Tibial nerve (tissue), 4 donors: Measurements from ENCODE around the gene FRAS1.

Experiments
- CTCF ChIP-seq, 5 experiments: fragments of 200-600 bp in 3 of 5; fragments of 450-650 bp in 2 of 5; sonication (generic) in 3 of 5; IDR thresholded peaks; one replicate each; pipeline ENCODE4 v1.5.1; 2016 to 2019; ENCODE audit warnings: antibody characterized with exemption in 5 of 5, mild to moderate bottlenecking in 3 of 5, moderate library complexity in 2 of 5
- EP300 ChIP-seq, 2 donors: sonication (generic); formaldehyde crosslinking; IDR thresholded peaks; one replicate each; pipeline ENCODE4 v1.6.1; 2017; ENCODE audit warnings: antibody characterized with exemption in 2 of 2, mild to moderate bottlenecking in 1 of 2
- POLR2A ChIP-seq, 2 donors: fragments of 450-650 bp; IDR thresholded peaks; one replicate each; pipeline ENCODE4 v1.6.1; 2017; ENCODE audit warnings: antibody characterized with exemption in 2 of 2, mild to moderate bottlenecking in 2 of 2, moderate library complexity in 2 of 2

GRCh38 chr4:78310740-78311115, 253.6 kb downstream of the FRAS1 start:
- TF ChIP-seq CTCF (IDR thresholded peaks at IDR 0.05), result no peak
- no peak for TF ChIP-seq EP300 (IDR thresholded peaks at IDR 0.05)
- TF ChIP-seq POLR2A (IDR thresholded peaks at IDR 0.05), result no peak
